Putamen (tissue), 1 donor: Measurements from ENCODE around the gene PARP1.

ENCODE experiments used
- DNase-seq: peaks from one replicate; pipeline ENCODE4 v3.0.0-alpha.2; 2016; ENCODE audit warnings: low spot score

Gene PARP1

GRCh38 chr1:226373376-226373775, 34.5 kb downstream of the PARP1 start:
- DNase-seq, result no peak

GRCh38 chr1:226372885-226373284, 35.0 kb downstream of the PARP1 start:
- no peak for DNase-seq

- DNase-seq, result no peak
Observed at GRCh38 chr1:226371866-226372490, 35.9 kb downstream of the PARP1 start.

- no peak for DNase-seq
Observed at GRCh38 chr1:226371027-226371694, 36.7 kb downstream of the PARP1 start.

GRCh38 chr1:226370144-226370923, 37.6 kb downstream of the PARP1 start:
- DNase-seq, result no peak

GRCh38 chr1:226369110-226369509, 38.8 kb downstream of the PARP1 start:
- no peak for DNase-seq

- no peak for DNase-seq
Observed at GRCh38 chr1:226366290-226366689, 41.6 kb downstream of the PARP1 start.

GRCh38 chr1:226365831-226366231, 42.1 kb downstream of the PARP1 start:
- DNase-seq, result no peak

GRCh38 chr1:226364901-226365565, 42.9 kb downstream of the PARP1 start:
- DNase-seq, result no peak

- no peak for DNase-seq
Observed at GRCh38 chr1:226364514-226364899, 43.4 kb downstream of the PARP1 start.

- DNase-seq, result no peak
Observed at GRCh38 chr1:226363801-226364513, 43.9 kb downstream of the PARP1 start.

- no peak for DNase-seq
Observed at GRCh38 chr1:226362891-226363447, 44.9 kb downstream of the PARP1 start.

GRCh38 chr1:226362361-226362760, 45.5 kb downstream of the PARP1 start:
- DNase-seq, result no peak

- no peak for DNase-seq
Observed at GRCh38 chr1:226360106-226360746, 47.7 kb downstream of the PARP1 start.

- DNase-seq, result no peak
Observed at GRCh38 chr1:226357416-226357815, 50.5 kb downstream of the PARP1 start.

GRCh38 chr1:226355669-226356551, 52.0 kb downstream of the PARP1 start:
- DNase-seq, result no peak

- no peak for DNase-seq
Observed at GRCh38 chr1:226355016-226355415, 52.9 kb downstream of the PARP1 start.

GRCh38 chr1:226353698-226354525, 54.0 kb downstream of the PARP1 start:
- no peak for DNase-seq

GRCh38 chr1:226351709-226352108, 56.2 kb downstream of the PARP1 start:
- DNase-seq, result no peak
